ENCODE data around the gene RPUSD3.
"Not testable (repeated sequence)": the region's sequence is repeated elsewhere in the genome, so short reads cannot be mapped to it uniquely, and the experiment has no call there.

RPUSD3 gene

GRCh38 chr3:9843715-9844438, at the start of gene RPUSD3:
Gene RPUSD3 (minus strand): TSS chr3:9844008. CDS start chr3:9843990, 18 bp downstream.
- peak; percentile 96 for DNase-seq (ENCODE audit: low spot score)

- no peak for DNase-seq (ENCODE audit: low spot score)
Observed at GRCh38 chr3:9891072-9891622, 47.3 kb upstream of the RPUSD3 start.

- DNase-seq (ENCODE audit: low spot score): peak; percentile 73
Observed at GRCh38 chr3:9890249-9891071, 46.7 kb upstream of the RPUSD3 start, which contains the start of gene JAGN1. Gene JAGN1 (plus strand): TSS chr3:9890610. CDS start chr3:9890723, 113 bp downstream.

GRCh38 chr3:9889405-9889804, 45.6 kb upstream of the RPUSD3 start:
- DNase-seq (ENCODE audit: low spot score): no peak

- DNase-seq (ENCODE audit: low spot score): no peak
Observed at GRCh38 chr3:9888540-9888939, 44.7 kb upstream of the RPUSD3 start.

GRCh38 chr3:9887480-9887879, 43.7 kb upstream of the RPUSD3 start:
- DNase-seq (ENCODE audit: low spot score): no peak

GRCh38 chr3:9886328-9886727, 42.5 kb upstream of the RPUSD3 start:
- DNase-seq (ENCODE audit: low spot score): no peak

- no peak for DNase-seq (ENCODE audit: low spot score)
Observed at GRCh38 chr3:9884555-9885165, 40.9 kb upstream of the RPUSD3 start.

GRCh38 chr3:9883706-9884554, 40.1 kb upstream of the RPUSD3 start:
- no peak for DNase-seq (ENCODE audit: low spot score)

GRCh38 chr3:9881441-9881840, 37.6 kb upstream of the RPUSD3 start:
- no peak for DNase-seq (ENCODE audit: low spot score)

GRCh38 chr3:9879830-9880549, 36.2 kb upstream of the RPUSD3 start, which contains the start of gene CIDEC:
Gene CIDEC (minus strand): TSS chr3:9880253. CDS start chr3:9878486, 1,767 bp downstream.
- DNase-seq (ENCODE audit: low spot score): no peak

- DNase-seq (ENCODE audit: low spot score): no peak
Observed at GRCh38 chr3:9878700-9879099, 34.9 kb upstream of the RPUSD3 start.

GRCh38 chr3:9876991-9877390, 33.2 kb upstream of the RPUSD3 start:
- DNase-seq (ENCODE audit: low spot score): no peak

GRCh38 chr3:9876255-9876654, 32.4 kb upstream of the RPUSD3 start:
- DNase-seq (ENCODE audit: low spot score): not testable (repeated sequence)

- DNase-seq (ENCODE audit: low spot score): no peak
Observed at GRCh38 chr3:9875448-9875847, 31.6 kb upstream of the RPUSD3 start.

- not testable (repeated sequence) for DNase-seq (ENCODE audit: low spot score)
Observed at GRCh38 chr3:9872067-9872466, 28.3 kb upstream of the RPUSD3 start.

GRCh38 chr3:9870978-9871377, 27.2 kb upstream of the RPUSD3 start:
- no peak for DNase-seq (ENCODE audit: low spot score)

GRCh38 chr3:9869955-9870354, 26.1 kb upstream of the RPUSD3 start:
- DNase-seq (ENCODE audit: low spot score): no peak

GRCh38 chr3:9867106-9867505, 23.3 kb upstream of the RPUSD3 start:
- DNase-seq (ENCODE audit: low spot score): no peak

- DNase-seq (ENCODE audit: low spot score): no peak
Observed at GRCh38 chr3:9866639-9867038, 22.8 kb upstream of the RPUSD3 start.

Data from COLO829 (cell line).